Activated CD4-positive, alpha-beta T cell treated with anti-CD3 and anti-CD28 coated beads, Interleukin-2, amount 50 U/mL, for 1 hour (primary cell): ENCODE results near the gene CNGA3.

ENCODE experiments used
- DNase-seq: peaks from one replicate; pipeline ENCODE4 v3.0.0-alpha.2; 2020

Gene CNGA3

DNA sequence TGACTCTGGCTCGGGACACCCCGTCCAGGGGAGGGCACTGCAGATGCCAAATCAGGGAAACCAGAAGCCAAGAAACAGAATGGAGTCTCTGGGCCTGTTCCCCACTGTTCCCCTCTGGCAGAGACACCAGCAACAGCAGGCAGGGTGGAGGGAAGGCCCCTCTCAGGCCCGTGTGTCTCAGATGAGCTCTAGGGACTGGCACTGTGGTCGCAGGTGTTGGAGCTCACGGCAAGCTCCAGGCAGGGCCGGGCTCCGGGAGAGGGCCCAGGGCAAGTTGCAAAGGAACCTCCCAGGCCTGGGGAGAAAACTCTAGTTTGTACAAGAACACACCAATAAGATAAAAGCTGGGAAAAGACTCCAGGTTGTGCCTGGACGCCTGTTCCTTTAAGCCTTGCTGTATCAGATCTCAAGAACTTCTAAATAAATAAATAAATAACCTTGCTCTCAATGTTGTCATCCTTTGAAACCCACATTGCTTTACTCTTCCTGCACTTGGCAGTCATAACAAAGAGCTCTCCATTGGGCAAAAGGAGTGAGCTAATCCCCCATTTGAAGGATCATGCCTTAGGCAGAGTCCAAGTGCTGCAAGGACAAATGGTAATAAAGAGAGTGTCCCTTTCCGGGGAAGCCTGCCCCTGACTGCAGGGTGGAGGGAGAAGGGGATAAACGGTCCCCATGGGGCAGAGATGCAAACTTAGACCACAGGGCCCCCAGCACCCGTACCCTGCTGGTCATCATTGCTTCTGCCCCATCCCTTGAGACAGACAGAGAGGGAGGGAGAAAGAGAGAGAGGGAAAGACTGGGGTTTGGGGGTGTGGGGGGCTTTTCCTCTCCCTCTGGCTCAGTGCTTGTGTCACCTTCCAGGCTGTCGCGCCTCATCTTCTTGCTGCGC, 33.3 kb downstream of the CNGA3 start:
- DNase-seq = no peak

DNA sequence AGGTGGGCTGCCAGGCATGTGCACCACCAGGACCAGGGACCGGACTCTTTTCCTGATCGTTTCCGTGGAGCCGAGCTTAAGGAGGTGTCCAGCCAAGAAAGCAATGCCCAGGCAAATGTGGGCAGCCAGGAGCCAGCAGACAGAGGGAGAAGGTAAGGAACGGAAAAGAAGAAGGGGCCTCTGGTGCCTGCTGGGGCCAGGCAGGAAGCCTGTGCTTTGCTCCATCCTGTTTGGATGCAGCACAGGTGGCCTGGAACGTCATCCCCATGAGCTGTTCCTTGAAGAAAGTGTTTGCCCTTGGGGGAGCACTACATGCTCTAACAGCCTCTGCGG, 33.9 kb downstream of the CNGA3 start:
- no peak for DNase-seq

DNA sequence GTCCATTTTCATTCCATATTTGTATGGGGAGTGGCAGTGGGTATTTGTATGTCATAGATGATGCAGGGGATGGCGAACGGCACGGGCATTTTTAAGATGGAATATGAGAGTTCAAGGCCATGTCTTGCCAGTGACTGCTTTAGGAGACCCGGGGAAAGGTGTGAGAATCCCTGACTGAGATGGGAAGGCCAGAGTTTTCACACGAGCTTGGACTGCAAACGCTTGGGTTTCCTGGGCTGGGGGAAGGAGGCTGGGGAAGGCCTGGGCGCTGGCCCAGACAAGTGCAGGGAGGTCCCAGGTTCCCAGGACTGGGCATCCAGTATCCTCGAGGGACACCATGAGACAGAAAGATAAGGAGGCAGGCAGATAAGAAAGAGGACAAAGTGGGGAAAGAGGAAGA, 35.2 kb downstream of the CNGA3 start:
- DNase-seq = no peak

DNA sequence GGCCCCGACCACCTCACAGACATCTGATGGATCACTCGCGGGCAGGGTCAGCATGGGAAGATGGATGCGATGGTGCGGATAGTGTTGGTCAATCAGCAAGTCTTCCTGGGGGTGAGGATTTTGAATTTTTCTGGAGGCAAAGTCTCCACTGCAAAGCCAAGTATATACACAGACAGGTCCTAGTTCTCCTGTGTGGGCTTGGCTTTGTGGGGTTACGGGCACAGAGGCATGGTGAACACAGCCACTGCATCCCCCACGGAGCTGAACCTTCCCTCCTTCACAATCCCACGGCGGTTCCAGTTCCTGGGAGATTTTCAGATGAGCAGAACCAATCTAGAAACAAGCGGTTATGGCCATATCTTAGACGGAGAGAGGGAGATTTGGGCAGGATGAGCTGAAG, 35.8 kb downstream of the CNGA3 start:
- DNase-seq = no peak

DNA sequence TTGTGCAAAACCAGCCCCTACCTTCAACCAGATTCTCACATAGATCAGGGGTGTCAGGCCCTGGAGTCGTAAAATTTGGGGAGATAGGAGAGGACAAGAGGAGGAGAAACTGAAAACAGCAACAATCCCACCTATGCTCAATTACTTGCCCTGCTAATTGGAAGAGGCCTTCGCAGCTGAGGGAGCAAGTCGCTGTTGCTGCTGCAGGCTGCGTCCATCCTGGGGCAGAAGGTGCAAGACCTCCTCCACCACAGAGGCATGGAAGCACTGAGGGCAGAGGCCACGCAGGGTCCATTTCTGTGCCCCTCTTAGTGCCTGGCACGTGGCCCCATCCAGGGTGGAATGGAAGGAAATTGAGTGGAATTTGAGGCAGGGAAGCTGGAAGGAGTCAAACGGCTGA, 36.5 kb downstream of the CNGA3 start:
- no peak for DNase-seq

DNA sequence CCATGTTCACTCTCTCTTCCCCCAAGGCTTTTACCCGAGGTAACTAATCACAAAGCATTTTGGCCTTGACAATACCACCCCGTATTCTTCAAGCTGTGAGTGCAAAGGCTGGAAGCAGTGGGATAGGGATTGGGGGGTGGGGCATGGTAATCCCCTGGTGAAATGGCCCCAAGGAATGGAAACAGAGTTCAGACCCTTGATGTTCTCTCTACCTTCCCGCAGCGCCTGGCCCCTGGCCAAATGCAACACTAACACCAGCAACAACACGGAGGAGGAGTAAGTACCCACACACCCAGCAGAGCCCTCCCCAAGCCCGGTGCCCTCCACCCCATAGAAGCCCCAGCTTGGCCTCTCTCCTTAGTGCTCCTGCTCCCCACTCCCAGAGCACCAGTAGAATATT, 36.9 kb downstream of the CNGA3 start:
- no peak for DNase-seq

DNA sequence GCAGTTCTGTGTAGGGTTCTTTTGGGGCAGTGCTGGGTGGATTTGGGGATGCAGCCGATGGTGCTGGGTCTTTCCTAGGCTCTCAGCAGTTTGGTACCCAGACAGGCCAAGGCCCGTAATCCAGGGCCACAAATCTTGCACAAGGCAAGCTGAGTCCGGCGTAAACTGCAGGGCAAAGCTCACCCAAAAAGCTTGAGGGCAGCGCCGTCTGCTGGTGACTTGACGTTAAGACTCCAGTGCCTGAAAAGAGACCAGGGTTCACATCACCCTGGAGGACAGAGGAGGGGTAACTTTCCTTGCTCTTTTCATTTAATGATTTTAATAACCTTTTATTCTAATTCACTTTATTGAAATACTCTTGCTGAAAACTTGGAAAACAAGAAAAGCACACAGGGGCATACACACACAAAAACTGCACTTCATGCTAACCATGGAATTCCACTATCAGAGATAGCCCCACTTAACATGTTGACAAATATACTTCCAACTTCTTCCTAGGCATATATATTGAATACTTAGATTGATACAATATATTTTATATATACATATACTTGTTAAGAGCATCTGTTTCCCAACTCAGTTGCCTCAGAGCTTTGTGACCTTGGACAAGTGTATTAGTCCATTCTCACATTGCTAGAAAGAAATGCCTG, 38.9 kb downstream of the CNGA3 start:
- peak; percentile 69 for DNase-seq

DNA sequence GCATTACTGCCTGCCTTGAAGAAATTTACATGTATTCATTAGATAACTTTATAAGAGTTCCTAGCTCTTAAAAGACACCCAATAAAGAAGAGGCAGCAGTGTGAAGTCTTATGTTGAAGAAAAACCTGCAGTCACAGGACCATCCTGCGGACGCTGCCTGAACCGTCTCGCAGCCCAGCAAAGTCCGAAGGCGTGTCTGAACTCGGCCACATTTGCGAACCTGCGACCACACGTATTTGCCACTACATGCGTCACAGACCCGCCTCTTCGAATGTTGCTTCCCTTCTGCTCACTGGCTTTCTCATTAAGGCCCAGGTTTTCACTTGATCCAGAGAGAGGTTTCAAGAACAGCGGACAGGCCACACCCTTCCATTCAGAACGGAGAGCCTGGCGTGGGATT, 41.2 kb downstream of the CNGA3 start:
- DNase-seq = no peak

DNA sequence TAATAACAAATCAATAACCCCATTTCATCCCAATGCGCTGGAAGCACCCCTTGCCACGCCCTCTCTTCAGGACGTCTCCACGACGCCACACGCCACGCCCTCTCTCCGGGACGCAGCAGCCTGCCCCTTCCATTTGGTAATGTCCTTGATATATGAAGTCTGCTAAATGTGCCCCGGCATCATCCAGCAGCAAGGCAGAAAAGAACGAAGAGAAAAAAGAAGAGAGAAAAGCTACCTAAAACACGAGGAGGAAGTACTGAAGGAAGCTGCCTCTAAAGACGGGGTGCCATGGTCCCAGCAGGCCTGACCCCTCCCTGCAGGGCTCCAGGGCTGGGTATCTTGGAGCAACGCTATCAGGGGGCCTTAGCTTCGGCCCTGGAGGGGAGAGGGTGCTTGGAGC, 41.8 kb downstream of the CNGA3 start:
- no peak for DNase-seq

DNA sequence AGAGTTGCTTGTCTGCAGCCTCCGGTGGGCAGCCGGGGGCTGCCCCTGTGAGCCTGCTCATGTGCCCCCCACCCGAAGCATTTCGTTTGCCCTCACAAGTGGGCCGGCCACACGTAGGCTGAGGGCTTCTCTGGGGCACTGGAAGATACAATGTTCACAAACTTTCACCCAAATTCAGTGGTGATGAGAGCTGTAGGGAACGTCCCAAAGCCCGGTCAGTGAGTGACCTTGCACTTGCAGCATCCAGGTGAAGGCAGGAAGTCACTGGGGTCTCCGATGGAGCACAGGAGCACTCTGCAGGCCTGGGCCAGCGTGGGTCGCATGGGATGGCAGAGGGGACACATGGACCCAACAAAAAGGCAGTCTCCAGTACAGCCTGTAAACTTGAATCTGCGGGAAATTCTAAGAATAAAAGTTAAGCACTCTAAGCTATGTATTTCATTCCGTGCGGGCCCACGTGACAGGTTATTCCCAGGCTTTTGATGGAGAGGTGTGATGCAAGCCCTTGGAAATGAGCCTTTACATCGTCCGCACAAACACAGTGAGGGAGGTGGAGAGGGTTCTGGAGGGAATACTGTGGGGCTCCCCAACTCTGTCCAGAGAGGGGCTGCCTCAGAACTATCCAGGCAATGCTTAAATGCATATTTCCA, 42.5 kb downstream of the CNGA3 start:
- no peak for DNase-seq

DNA sequence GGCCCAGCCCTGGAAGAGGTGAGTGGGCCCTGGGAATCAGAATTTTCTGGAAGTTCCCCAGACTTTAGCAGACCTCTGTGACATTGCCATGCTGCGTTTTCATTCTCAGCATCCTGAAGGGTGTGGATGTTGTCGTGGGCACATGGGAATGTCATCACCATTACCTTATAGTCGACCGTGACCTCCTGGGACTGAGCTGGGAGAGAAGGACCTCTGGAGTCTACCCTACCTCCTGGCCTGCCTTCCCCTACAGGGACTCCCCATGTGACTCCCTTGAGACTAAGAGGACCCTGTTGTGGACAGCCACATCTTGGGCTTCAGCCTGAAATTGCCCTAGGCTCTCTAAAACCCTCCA, 43.0 kb downstream of the CNGA3 start:
- no peak for DNase-seq

DNA sequence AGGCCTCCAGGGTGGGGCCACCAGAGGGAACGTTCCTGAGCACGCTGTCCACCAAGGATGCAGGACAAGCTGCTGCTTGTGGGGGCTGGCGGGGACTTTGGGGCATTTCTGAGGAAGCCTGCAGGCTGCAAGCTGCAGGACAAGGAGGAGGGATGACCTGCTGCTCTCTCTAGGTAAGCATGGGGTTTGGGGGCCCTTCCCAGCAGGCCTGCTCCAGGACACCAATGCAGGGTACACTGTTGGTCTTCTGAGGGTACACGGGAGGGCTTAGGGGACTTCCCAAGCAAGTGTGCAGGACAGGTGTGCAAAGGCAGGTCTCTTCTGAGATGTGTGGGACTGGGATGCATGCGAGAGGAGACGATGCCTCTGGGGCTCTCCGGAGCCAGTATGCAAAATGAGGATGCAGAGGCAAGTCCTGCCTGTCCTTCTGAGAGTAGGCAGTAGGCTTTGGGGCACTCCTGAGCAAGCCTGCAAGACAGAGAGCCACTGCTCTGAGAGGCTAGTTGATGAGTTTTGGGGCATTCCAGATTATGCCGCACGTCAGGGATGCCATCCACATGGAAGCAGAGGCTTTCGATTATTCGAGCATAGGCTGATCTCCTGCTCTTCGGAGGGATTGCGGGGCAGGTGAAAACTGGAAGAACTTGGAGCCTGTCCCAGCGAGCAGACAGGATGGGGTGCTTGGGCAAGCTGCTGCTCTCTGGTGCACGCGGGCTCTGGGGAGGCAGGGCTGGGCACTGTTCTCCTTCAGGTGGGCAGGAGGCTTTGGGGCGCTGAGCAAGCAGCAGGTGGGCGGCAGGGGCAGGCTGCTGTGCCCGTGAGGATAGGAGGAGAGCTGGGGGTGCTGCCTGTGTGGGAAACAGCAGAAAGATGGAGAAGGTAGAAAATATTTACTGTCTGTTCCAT, 44.6 kb downstream of the CNGA3 start:
- no peak for DNase-seq

DNA sequence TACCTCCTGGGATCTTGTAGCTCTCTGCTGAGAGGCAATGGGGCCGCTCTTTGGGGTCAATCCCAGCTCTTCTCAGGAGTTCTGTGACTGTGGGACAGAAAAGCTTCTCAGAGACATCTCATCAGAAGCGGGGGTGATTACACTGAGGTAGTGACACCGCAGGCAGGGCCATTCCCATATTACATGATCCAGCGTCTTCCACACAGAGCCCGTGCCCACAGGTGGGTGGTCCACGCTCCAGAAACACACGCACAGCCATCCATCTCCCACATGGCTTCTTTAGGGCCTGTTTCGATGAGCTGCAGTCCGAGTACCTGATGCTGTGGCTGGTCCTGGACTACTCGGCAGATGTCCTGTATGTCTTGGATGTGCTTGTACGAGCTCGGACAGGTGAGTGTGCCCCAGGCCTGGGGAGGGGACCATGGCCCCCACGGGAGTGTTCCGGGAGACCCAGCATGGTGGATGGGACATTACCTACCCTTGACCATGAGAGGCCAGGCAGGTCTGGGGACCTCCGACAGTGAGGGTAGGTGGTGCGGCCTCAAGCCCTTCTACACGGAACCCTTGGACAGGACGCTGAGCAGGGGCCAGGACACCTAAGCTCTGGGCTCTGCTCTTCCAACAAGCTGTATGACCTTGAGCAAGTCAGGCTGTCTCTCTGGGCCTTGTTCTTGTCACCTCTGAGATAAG, 45.5 kb downstream of the CNGA3 start:
- no peak for DNase-seq

DNA sequence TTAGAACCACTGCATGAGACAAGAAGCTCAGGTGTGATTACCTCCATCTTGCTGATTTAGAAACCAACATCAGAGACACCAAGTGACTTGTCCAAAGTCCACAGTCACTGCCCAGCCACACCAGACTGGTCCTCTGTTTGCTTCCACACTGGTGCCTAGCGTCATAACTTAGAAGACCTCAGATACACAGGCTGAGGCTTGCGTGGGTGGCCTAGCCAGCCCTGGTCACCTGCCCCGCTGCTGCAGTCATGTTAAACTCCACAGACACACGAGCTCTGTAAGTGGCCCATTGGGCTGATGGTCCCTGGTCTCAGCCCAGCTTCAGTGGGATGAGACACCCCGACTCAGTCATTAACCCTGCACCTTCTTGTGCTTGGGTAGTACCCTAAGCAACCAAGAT, 47.1 kb downstream of the CNGA3 start:
- no peak for DNase-seq

DNA sequence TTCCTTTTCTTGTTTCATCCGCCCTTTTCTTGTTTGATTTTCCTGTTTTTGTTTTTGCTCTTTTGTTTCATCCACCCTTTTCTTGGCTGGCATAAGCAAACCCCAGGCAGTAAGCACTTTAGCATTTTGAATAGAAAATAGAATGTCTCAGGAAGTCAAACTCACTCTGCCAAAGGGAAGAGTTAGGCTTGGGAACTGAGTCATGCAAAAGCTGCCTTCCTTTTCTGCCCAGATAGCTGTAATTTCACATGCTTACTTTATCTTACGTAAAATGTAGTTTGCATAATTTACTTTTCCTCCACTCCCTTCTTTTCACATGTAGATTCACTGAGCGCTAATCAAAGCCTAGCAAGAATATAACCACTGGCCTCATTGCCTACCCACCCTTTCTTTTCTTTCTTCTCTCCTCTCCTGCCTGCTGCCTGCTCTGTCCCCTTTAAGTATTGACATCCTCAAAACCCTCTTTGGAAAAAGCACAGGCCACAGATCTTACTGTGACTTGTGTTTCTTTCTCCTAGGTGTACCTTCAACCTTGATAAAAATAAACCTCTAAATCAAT, 48.4 kb downstream of the CNGA3 start:
- no peak for DNase-seq

DNA sequence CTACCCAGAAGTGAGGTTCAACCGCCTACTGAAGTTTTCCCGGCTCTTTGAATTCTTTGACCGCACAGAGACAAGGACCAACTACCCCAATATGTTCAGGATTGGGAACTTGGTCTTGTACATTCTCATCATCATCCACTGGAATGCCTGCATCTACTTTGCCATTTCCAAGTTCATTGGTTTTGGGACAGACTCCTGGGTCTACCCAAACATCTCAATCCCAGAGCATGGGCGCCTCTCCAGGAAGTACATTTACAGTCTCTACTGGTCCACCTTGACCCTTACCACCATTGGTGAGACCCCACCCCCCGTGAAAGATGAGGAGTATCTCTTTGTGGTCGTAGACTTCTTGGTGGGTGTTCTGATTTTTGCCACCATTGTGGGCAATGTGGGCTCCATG, 49.7 kb downstream of the CNGA3 start:
- DNase-seq = no peak

DNA sequence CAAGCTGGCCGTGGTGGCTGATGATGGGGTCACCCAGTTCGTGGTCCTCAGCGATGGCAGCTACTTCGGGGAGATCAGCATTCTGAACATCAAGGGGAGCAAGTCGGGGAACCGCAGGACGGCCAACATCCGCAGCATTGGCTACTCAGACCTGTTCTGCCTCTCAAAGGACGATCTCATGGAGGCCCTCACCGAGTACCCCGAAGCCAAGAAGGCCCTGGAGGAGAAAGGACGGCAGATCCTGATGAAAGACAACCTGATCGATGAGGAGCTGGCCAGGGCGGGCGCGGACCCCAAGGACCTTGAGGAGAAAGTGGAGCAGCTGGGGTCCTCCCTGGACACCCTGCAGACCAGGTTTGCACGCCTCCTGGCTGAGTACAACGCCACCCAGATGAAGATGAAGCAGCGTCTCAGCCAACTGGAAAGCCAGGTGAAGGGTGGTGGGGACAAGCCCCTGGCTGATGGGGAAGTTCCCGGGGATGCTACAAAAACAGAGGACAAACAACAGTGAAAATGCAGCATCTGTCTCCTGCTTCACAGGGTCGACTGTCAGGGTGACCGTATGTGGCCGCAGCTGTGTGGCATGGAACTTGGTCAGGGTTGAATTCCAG, 50.6 kb downstream of the CNGA3 start:
- DNase-seq = no peak

DNA sequence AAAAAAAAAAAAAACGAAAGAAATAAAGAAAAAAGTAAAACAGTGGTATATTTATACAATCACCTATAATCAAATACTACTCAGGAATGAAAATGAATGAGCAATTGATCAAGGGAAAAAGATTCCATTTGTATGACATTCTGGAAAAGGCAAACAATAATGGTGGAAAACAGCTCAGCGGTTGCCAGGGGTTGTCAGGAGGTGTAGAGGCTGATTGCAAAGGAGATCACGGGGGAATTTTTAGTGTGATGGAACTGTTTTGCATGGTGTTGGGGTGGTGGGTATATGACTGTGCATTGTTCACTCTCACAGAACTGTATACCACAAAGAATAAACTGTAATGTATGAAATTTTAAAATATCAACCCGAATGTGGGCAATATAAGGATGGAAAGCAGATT, 52.9 kb downstream of the CNGA3 start:
- no peak for DNase-seq

DNA sequence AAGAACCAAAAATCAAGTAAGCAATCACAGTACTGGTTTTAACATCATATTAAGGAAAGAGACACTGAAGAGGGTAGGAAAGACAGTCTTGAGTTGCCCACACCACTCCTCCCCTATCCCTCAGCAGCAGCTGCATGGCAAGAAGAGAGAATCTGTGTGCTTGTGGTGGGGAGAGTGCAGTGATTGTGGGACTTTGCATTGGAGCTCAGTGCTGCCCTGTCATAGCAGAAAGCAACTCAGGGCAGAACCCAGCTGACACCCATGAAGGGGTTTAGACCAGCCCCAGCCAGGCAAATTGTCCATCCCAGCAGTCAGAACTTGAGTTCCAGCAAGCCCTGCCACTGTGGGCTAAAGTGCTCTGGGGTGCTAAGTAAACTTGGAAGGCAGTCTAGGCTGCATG, 57.6 kb downstream of the CNGA3 start:
- DNase-seq = no peak

DNA sequence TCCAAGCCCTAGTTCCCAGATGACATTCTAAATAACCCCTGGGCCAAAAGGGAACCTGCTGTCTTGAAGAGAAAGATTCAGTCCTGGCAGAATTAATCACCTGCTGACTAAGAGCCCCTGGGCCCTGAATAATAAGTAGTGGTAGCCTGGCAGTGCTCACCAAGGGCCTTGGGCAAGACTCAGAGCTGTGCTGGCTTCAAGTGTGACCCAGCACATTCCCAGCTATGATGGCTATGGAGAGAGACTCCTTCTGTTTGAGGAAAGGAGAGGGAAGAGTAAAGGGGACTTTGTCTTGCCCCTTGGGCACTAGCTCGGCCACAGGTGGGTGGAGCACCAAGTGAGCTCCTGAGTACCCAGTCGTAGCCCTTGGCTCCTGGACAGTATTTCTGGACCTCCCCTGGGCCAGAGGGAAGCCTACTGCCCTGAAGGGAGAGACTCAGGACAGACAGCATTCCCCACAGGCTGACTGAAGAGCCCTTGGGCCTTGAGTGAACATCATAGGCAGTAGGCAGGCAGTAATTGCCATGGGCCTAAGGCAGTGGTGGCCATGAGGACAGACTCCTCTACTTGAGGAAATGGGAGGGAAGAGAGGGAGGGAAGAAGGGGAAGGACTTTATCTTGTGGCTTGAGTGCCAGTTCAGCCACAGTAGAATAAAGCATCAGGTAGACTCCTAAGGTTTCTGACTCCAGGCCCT, 58.4 kb downstream of the CNGA3 start:
- DNase-seq = no peak

DNA sequence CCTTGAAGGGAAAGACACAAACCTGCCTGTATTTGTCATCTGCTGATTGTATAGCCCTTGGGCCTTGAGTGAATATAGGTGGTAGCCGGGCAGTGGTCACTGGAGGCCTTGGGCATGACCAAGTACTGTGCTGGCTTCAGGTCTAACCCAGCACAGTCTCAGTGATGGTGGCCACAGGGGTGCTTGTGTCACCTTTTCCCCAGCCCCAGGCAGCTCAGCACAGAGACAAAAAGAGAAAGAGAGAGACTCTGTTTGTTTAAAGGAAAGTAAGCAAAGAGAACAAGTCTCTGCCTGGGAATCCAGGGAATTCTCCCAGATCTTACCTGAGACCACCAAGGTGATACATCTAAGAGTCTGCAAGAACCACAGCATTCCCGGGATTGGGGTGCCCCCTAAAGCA, 59.0 kb downstream of the CNGA3 start:
- no peak for DNase-seq
